ENCODE data around the gene WAPL. TPM values are rescaled to one million over a fixed set of nuclear protein-coding genes. Genes with fewer than 3 reads are reported as not detected.

WAPL gene
- polyA plus RNA-seq, 1 donor: 36.8 TPM

DNA sequence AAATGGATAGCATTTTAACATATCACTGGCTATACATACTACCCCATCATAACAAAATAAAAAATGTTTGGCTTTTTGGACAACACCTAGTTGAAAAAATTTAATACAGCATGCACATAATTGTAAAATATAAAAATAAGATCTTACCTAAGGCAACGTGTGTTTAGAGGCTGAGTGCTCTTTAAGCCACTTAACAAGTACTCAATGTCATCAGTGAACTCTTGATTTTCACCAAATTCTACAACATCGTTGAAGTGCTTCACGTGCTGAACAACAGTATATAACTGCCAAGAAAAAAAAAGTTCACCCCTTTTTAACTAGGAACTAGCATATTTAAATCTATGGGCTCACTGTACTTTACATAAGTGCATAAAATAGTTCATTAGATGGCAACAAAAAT, 49.5 kb downstream of the WAPL start:
- no peak for DNase-seq
- H3K27ac ChIP-seq (ENCODE audit: low read length): no peak overlapping the region
- H3K4me3 ChIP-seq (ENCODE audit: low read length): no peak overlapping the region
- H3K36me3 ChIP-seq (ENCODE audit: control insufficient read depth, insufficient read depth, low read length): peaks cover 44% of the 10 kb centered on the region
- H3K9me3 ChIP-seq (ENCODE audit: control insufficient read depth, low read depth, low read length): no peaks in the 10 kb centered on the region
- no peaks in the 10 kb centered on the region for H3K27me3 ChIP-seq (ENCODE audit: control insufficient read depth, insufficient read depth, low read length)
- H3K4me1 ChIP-seq (ENCODE audit: control insufficient read depth, insufficient read depth, low read length): no peaks in the 10 kb centered on the region
- no CpG with 5 or more reads among the region's 3 CpGs for WGBS (ENCODE audit: insufficient coverage, low lambda C conversion rate)

- WGBS (ENCODE audit: insufficient coverage, low lambda C conversion rate): no CpG with 5 or more reads among the region's 10 CpGs
- Histone ChIP-seq H3K9me3 (ENCODE audit: control insufficient read depth, low read depth, low read length) (no peaks in the 10 kb centered on the region), H3K4me1 (ENCODE audit: control insufficient read depth, insufficient read depth, low read length) (no peaks in the 10 kb centered on the region), H3K4me3 (ENCODE audit: low read length) (no peak overlapping the region), H3K36me3 (ENCODE audit: control insufficient read depth, insufficient read depth, low read length) (peaks cover 68% of the 10 kb centered on the region), H3K27ac (ENCODE audit: low read length) (no peak overlapping the region), H3K27me3 (ENCODE audit: control insufficient read depth, insufficient read depth, low read length) (no peaks in the 10 kb centered on the region)
- DNase-seq: no peak
These were observed 59.4 kb downstream of the WAPL start for GRCh38 chr10:86461963-86462804.

GRCh38 chr10:86451604-86451960, 70.0 kb downstream of the WAPL start:
- WGBS (ENCODE audit: insufficient coverage, low lambda C conversion rate): 90% methylated on average over 2 of the region's 4 CpGs
- Histone ChIP-seq H3K4me3 (ENCODE audit: low read length) (no peak overlapping the region), H3K27me3 (ENCODE audit: control insufficient read depth, insufficient read depth, low read length) (no peaks in the 10 kb centered on the region), H3K27ac (ENCODE audit: low read length) (no peak overlapping the region), H3K36me3 (ENCODE audit: control insufficient read depth, insufficient read depth, low read length) (peaks cover 54% of the 10 kb centered on the region), H3K9me3 (ENCODE audit: control insufficient read depth, low read depth, low read length) (peaks cover 7% of the 10 kb centered on the region), H3K4me1 (ENCODE audit: control insufficient read depth, insufficient read depth, low read length) (no peaks in the 10 kb centered on the region)
- no peak for DNase-seq

- WGBS (ENCODE audit: insufficient coverage, low lambda C conversion rate): no CpG with 5 or more reads among the region's 7 CpGs
- Histone ChIP-seq H3K27ac (ENCODE audit: low read length) (no peak overlapping the region), H3K36me3 (ENCODE audit: control insufficient read depth, insufficient read depth, low read length) (peaks cover 50% of the 10 kb centered on the region), H3K9me3 (ENCODE audit: control insufficient read depth, low read depth, low read length) (peaks cover 7% of the 10 kb centered on the region), H3K4me3 (ENCODE audit: low read length) (no peak overlapping the region), H3K4me1 (ENCODE audit: control insufficient read depth, insufficient read depth, low read length) (no peaks in the 10 kb centered on the region), H3K27me3 (ENCODE audit: control insufficient read depth, insufficient read depth, low read length) (no peaks in the 10 kb centered on the region)
- DNase-seq: peak in 1 of 2 donors; percentile 36
These were observed 70.6 kb downstream of the WAPL start for GRCh38 chr10:86450806-86451603.

DNA sequence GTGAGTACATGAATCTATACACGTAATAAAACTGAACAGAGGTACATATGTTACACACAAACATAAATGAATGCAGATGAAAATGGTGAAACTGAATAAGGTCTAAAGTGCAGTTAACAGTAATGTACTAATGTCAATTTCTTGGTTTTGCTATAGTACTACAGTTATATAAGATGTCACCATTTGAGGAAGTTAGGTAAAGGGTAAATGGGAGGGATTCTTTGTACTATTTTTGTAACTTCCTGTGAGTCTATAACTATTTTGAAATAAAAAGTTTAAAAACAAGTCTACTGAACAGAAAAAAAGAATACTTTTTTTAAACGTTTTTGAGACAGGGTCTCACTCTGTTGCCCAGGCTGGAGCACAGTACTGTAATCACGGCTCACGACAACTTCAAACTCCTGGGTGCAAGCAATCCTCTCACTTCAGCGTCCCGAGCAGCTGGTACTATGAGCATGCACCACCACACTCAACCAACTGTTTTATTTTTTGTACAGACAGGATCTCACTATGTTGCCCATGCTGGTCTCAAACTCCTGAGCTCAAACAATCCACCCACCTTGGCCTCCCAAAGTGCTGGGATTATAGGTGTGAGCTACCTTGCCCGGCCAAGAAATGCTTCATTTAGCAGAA, 71.5 kb downstream of the WAPL start:
- peaks cover 57% of the 10 kb centered on the region for H3K36me3 ChIP-seq (ENCODE audit: control insufficient read depth, insufficient read depth, low read length)
- no peak overlapping the region for H3K27ac ChIP-seq (ENCODE audit: low read length)
- no peaks in the 10 kb centered on the region for H3K4me1 ChIP-seq (ENCODE audit: control insufficient read depth, insufficient read depth, low read length)
- H3K4me3 ChIP-seq (ENCODE audit: low read length): no peak overlapping the region
- no peaks in the 10 kb centered on the region for H3K27me3 ChIP-seq (ENCODE audit: control insufficient read depth, insufficient read depth, low read length)
- peaks cover 7% of the 10 kb centered on the region for H3K9me3 ChIP-seq (ENCODE audit: control insufficient read depth, low read depth, low read length)
- WGBS (ENCODE audit: insufficient coverage, low lambda C conversion rate): 100% methylated on average over 1 of the region's 7 CpGs
- DNase-seq: no peak

DNA sequence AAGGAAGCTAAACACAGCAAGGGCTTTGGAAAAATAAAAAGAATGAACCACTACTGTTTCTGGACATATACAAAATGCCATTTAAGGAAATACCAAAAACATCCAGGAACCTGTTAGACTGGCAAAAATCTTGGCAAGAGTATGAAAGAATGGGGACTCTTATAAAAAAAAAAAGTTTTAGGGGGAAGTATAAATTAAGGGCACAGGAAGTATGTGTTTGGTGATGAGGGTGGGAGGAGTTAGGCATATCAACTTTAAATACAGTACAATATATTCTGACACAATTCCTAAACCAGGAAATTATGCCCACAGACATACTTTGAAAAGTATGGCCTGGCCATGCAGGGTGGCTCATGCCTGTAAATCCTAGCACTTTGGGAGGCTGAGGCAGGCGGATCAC, 74.2 kb downstream of the WAPL start:
- DNase-seq: no peak
- WGBS (ENCODE audit: insufficient coverage, low lambda C conversion rate): no CpG with 5 or more reads among the region's 1 CpG
- peaks cover 60% of the 10 kb centered on the region for H3K36me3 ChIP-seq (ENCODE audit: control insufficient read depth, insufficient read depth, low read length)

DNA sequence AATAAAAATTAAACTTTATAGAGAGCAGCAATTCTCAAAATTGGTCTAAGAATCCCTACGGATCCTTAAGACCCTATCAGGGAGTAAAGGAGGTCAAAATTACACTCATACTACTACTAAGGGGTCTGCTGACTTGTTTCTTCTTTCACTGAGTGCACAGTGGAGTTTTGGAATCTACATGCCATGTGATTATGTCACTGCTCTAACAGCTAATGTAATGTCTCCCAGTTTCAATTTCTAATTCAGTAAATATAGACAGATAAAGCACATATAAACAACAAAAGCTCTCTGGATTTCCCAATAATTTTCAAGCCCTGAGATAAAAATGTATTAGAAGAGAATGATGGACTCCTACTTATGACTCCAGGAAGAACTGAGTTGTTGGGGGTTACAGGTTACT, 74.6 kb downstream of the WAPL start:
- Histone ChIP-seq H3K36me3 (ENCODE audit: control insufficient read depth, insufficient read depth, low read length) (peaks cover 59% of the 10 kb centered on the region), H3K27ac (ENCODE audit: low read length) (no peak overlapping the region), H3K27me3 (ENCODE audit: control insufficient read depth, insufficient read depth, low read length) (no peaks in the 10 kb centered on the region), H3K9me3 (ENCODE audit: control insufficient read depth, low read depth, low read length) (no peaks in the 10 kb centered on the region), H3K4me1 (ENCODE audit: control insufficient read depth, insufficient read depth, low read length) (no peaks in the 10 kb centered on the region), H3K4me3 (ENCODE audit: low read length) (no peak overlapping the region)
- no CpG with 5 or more reads among the region's 1 CpG for WGBS (ENCODE audit: insufficient coverage, low lambda C conversion rate)
- no peak for DNase-seq

More for the DNA sequence above, 74.2 kb downstream of the WAPL start:
- Histone ChIP-seq H3K27ac (ENCODE audit: low read length) (no peak overlapping the region), H3K4me3 (ENCODE audit: low read length) (no peak overlapping the region), H3K4me1 (ENCODE audit: control insufficient read depth, insufficient read depth, low read length) (no peaks in the 10 kb centered on the region), H3K9me3 (ENCODE audit: control insufficient read depth, low read depth, low read length) (no peaks in the 10 kb centered on the region), H3K27me3 (ENCODE audit: control insufficient read depth, insufficient read depth, low read length) (no peaks in the 10 kb centered on the region)

DNA sequence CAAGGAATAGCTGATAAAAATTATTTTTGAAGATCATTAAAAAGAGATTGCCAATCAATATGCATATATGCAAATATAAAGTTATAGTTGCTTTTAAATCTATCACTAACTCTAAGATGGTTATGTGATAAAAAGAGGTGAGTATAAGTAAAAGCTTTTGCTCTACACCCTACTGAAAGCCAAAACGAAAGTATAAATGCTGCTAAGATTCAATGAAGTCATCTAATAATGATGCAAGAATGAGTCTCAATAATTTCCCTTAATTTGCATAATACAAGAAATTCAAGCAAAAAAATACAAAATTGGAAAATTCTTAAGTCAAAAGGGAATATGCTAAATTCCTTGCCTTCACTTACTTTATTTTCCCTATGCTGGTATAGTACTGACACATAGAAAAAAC, 75.2 kb downstream of the WAPL start:
- H3K9me3 ChIP-seq (ENCODE audit: control insufficient read depth, low read depth, low read length): no peaks in the 10 kb centered on the region
- WGBS (ENCODE audit: insufficient coverage, low lambda C conversion rate): 100% methylated on average over 1 of the region's 1 CpG
- no peaks in the 10 kb centered on the region for H3K27me3 ChIP-seq (ENCODE audit: control insufficient read depth, insufficient read depth, low read length)
- no peak overlapping the region for H3K27ac ChIP-seq (ENCODE audit: low read length)
- peaks cover 59% of the 10 kb centered on the region for H3K36me3 ChIP-seq (ENCODE audit: control insufficient read depth, insufficient read depth, low read length)
- H3K4me1 ChIP-seq (ENCODE audit: control insufficient read depth, insufficient read depth, low read length): peaks cover 3% of the 10 kb centered on the region
- no peak for DNase-seq
- H3K4me3 ChIP-seq (ENCODE audit: low read length): no peak overlapping the region

GRCh38 chr10:86443936-86444335, 77.7 kb downstream of the WAPL start:
- H3K36me3 ChIP-seq (ENCODE audit: control insufficient read depth, insufficient read depth, low read length): peaks cover 55% of the 10 kb centered on the region
- H3K27ac ChIP-seq (ENCODE audit: low read length): no peak overlapping the region
- no peak for DNase-seq
- H3K4me1 ChIP-seq (ENCODE audit: control insufficient read depth, insufficient read depth, low read length): peaks cover 25% of the 10 kb centered on the region
- H3K27me3 ChIP-seq (ENCODE audit: control insufficient read depth, insufficient read depth, low read length): no peaks in the 10 kb centered on the region
- H3K9me3 ChIP-seq (ENCODE audit: control insufficient read depth, low read depth, low read length): no peaks in the 10 kb centered on the region
- no peak overlapping the region for H3K4me3 ChIP-seq (ENCODE audit: low read length)
- 100% methylated on average over 1 of the region's 6 CpGs for WGBS (ENCODE audit: insufficient coverage, low lambda C conversion rate)

DNA sequence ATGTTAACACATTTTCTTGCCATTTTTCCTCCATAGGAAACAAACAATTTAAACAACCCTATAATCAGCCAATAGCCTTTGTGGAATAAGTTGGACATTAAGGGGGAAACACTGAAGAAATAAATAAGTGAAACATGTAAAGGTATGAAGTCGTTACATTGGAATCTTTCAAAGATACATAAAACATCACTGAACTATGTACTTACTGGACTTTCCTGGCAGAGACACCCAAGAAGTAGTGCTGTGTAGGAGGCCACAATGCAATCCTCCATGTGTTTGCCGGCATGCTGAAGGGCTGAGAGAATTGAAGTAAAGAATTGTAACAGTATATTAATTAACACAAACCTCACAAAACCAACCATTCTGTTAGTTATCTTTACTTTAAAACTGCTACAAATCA, 78.5 kb downstream of the WAPL start:
- Histone ChIP-seq H3K27ac (ENCODE audit: low read length) (no peak overlapping the region), H3K4me1 (ENCODE audit: control insufficient read depth, insufficient read depth, low read length) (peaks cover 33% of the 10 kb centered on the region), H3K9me3 (ENCODE audit: control insufficient read depth, low read depth, low read length) (no peaks in the 10 kb centered on the region), H3K27me3 (ENCODE audit: control insufficient read depth, insufficient read depth, low read length) (no peaks in the 10 kb centered on the region), H3K4me3 (ENCODE audit: low read length) (no peak overlapping the region), H3K36me3 (ENCODE audit: control insufficient read depth, insufficient read depth, low read length) (peaks cover 48% of the 10 kb centered on the region)
- WGBS (ENCODE audit: insufficient coverage, low lambda C conversion rate): no CpG with 5 or more reads among the region's 2 CpGs
- DNase-seq: peak in 1 of 2 donors; percentile 39

All from large intestine (tissue), 3 donors.